Erythroblast (primary cell): ENCODE results near the gene IL31.

ENCODE experiments used
- GATA1 ChIP-seq: IDR thresholded peaks from 2 replicates; pipeline ENCODE4 v1.6.1; 2011; ENCODE audit warnings: low read depth, mild to moderate bottlenecking, control low read depth, low read length, moderate library complexity
- POLR2A ChIP-seq: IDR thresholded peaks from 2 replicates; pipeline ENCODE4 v1.6.1; 2011; ENCODE audit warnings: mild to moderate bottlenecking, low read length

- TF ChIP-seq POLR2A, result no peak
- no peak for TF ChIP-seq GATA1
Observed at GRCh38 chr12:122207391-122207790, 33.4 kb upstream of the IL31 start.
